DMS 273 treated with DMSO at 0.1 percent for 48 hours (cell line): ENCODE results near the gene UBE4B.
"Not testable (repeated sequence)": the region's sequence is repeated elsewhere in the genome, so short reads cannot be mapped to it uniquely, and the experiment has no call there.

ENCODE experiments used
- DNase-seq: peaks from one replicate; lab custom pipeline; 2025; lab: John Stamatoyannopoulos, UW

Gene UBE4B

DNA sequence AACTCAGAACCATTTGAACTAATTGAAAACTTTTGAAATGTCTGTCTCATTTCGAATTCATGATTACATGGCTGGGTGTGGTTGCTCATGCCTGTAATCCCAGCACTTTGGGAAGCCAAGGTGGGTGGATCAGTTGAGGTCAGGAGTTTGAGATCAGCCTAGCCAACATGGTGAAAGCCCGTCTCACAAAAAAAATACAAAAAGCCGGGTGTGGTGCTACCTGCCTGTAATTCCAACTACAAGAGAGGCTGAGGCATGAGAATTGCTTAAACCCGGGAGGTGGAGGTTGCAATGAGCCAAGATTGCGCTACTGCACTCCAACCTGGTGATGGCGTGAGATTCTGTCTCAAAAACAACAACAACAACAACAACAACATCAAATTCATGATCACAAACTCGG, 40.6 kb downstream of the UBE4B start:
- not testable (repeated sequence) for DNase-seq

DNA sequence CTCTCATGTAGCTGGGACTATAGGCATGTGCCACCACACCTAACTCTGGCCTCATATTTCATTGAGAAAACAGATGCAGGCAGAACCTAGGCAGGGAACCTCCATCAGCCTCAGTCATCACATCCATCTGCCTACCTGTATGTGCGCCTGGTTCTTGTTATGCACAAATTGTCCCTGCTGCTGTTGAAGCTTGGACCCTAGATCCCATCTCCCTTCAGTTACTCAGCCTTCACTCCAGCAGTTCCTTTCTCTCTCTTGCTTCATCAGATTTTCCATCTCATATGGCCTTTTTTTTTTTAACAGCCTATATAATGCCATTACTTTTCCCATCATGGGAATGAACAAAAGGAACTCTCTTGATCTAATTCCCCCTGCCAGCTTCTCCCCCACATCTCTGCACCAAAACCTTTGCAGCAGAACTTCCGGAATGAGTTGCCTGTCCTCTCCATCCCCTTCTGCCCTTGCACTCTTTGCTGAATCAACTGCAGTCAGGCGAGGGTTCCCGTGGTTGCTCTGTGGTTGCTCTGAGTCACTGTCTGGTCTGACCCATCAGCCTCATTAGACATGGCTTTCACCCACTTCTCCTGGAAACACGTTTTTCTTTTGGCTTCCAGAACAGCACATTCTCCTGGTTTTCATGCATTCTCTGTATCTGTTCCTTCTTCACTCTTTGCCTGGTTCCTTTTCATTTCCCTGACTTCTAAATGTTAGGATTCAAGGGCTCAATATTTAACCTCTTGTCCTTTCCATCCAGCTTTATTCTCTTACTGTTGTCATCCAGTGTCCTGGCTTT, 41.5 kb downstream of the UBE4B start:
- no peak for DNase-seq

DNA sequence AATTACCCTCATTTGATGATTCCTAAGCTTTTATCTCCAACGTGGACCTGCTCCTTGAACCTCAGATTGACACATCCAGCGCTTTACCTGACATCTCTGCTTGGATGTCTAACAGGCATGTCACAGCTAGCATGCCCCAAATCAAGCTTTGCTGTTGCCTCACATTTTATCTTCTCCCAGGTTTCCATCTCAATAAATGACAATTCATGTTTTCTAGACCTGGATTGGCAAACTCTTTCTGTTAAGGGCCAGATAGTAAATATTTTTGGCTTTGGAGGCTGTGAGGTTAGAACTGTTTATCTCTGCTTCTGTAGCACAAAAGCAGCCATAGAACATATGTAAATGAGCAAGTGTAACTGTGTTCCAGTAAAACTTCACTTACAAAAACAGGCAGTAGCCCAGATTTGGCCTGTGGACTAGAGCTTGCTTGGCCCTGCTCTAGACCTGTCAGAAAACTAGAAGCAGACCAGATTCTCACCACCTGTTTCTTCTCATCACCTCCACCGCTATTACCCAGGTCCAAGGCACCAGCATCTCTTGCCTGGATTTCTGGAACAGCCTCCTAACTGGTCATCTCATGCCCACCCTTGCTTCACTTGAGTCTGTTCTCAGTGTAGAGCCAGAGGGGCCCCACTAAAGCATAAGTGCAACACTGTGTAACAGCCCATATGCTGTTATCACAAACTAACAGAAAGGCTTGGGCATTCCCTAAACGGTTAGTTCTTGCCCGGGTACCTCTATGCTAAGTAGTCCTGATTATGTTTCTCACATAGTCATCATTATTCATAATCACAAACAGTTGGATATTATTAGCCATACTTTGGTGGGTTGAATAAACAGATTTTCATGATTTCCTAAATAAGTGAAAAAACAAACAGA, 42.3 kb downstream of the UBE4B start:
- no peak for DNase-seq

DNA sequence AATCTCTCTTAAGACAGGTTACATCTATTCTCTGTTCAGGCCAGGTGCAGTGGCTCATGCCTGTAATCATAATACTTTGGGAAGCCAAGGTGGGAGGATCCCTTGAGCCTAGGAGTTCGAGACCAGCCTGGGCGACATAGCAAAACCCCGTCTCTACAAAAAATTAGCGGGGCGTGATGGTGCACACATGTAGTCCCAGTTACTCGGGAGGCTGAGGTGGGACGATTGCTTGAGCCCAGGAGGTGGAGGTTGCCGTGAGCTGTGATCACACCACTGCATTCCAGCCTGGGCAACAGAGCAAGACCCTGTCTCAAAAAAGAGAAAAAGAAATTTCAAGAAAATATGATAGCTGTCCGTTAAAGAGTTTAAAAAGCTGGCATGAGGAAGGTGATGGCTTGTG, 43.0 kb downstream of the UBE4B start:
- DNase-seq, result no peak

DNA sequence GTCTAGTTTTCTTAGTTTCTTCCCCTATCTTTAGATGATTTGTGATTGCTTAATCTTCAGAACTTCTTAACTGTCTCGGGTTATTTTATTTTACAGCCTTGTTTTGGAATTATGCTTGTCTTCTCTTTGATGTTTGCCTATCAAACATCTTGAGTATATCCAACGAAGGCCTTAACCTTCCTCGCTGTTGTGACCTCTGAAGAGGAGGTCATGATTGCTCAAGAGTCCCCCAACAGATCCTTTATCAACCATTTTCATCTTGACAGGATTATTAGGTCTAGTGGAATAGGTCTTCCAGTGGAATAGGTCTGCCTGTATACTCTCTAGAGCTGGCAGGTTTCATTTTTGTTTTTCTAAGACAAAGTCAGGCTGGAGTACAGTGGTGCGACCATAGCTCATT, 45.7 kb downstream of the UBE4B start:
- no peak for DNase-seq

DNA sequence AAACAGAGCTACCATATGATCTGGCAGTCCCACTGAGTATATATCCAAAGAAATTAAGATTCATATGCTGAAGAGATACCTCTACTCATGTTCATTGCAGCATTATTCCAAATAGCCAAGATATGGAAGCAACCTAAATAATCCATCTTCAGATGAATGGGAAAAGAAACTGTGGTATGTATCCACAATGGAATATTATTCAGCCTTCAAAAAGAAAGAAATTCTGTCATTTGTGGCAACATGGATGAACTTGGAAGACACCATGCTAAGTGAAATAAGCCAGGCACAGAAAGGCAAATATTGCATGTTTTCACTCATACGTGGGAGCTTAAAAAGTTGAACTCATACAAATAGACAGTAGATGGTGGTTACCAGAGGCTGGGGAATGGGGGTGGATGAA, 47.8 kb downstream of the UBE4B start:
- no peak for DNase-seq

DNA sequence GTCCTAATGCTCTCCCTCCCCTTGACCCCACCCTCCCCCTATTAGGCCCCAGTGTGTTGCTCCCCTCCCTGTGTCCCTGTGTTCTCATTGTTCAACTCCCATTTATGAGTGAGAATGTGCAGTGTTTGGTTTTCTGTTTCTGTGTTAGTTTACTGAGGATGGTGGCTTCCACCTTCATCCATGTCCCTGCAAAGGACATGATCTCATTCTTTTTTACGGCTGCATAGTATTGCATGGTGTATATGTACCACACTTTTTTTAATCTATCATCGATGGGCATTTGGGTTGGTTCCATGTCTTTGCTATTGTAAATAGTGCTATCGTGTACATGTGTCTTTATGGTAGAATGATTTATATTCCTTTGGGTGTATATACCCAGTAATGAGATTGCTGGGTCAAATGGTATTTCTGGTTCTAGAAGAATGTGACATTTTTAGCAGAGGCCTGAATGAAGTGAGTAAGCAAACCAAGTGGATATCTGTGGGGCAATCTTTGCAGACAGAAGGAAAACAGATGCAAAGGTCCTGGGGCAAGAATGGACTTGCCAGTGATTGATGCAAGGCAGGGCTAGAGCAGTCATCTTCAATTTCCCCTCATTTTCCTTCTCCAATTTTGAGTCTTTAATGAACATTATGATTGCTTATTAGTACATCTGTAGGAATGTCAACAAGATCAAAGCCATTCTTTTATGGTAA, 50.2 kb downstream of the UBE4B start:
- no peak for DNase-seq

DNA sequence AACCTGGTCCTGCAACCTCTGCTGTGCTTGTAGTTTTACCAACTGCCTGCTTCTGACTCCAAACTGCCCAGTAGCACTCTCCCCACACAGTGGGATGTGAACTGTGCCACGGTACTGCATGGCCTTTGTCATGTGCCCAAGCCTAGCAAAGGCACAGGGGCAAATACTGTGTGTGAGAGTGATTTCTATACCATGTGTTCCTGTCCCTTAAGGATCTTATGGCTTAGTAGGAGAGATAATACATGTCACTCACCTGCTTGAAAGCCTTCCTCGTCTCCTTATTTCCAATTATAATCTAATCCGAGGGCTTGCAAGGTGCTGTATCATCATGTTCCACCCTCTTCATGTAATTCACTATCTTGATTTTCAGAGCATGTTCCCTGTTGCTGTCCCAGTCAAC, 51.3 kb downstream of the UBE4B start:
- no peak for DNase-seq

DNA sequence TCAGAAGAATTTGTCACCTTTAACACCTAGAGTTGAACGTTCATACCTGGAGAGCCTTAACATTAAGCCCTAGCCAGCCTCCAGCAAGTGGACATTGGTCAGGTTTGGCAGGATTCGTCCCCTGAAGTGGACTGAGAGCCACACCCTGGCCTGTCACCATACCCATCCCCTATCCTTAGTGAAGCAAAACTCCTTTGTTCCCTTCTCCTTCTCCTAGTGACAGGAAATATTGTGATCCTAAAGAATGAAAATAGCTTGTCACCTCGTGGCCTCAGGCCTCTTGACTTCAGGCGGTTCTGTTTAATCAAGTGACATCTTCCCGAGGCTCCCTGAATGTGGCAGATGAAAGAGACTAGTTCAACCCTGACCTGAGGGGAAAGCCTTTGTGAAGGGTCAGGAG, 52.3 kb downstream of the UBE4B start:
- no peak for DNase-seq

DNA sequence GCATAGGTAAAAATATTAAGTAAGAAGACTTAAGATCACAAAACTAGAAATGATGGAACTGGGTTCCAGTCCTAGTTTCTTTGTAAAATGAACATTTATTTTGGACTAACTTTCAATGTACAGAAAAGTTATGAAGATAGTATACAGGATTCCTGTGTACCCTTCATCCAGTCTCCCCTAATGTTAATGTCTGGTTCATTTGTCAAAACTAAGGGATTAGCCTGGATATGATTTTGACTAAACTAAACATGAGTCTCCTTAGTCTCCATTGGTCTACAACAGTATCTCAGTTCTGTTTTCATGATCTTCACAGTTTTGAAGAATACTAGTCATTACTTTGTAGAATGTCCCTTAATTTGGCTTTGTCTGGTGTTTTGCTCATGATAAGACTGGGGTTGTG, 54.5 kb downstream of the UBE4B start:
- DNase-seq, result no peak

DNA sequence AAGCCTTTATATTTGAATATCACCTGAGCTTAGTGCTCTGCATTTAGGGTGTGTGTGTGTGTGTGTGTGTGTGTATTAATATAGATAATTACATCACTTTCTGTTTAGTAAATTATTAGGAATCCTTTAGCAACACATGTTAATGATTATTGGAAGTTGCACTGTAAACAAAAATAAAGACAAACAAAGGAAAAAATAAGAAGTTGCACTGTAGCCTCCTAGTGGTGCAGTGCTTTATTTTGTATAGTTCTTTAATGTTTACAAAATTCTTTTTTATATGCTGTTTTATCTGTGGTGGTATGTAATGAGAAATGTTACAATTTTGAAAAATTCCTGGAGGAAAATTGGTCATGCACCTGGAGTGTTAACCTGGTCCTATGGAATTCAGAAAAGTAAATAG, 69.2 kb downstream of the UBE4B start:
- no peak for DNase-seq

DNA sequence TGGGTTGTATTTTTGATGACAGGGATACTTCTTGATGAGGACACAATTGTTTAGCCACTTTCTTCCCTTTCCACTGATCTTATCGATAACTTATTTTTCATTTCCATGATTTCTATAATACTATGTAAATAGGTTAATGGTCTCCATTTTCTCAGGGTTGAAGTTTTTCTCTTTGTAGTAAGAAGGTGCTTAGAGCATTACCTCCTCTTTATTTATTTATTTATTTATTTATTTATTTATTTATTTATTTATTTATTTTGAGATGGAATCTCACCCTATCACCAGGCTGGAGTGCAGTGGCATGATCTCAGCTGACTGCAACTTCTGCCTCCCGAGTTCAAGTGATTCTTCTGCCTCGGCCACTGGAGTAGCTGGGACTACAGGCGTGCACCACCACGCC, 70.4 kb downstream of the UBE4B start:
- DNase-seq, result no peak

DNA sequence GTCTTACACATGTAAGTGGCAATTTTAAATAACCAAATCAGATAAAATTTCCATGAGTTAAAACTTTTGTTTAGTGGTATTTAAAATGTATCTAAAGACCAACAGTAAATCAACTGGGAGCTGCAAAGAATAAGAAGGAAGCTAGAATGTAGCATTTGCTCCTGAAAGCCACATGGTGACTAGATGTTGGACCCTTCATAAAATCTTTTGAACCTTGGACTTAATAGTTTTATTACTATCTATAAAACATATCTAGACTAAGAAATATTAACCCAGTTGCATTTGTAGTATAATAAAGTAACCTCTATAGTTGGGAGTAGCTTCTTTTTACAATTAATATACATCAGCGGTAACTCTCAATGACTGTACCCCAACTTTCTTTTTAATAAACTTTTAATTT, 72.1 kb downstream of the UBE4B start:
- no peak for DNase-seq

DNA sequence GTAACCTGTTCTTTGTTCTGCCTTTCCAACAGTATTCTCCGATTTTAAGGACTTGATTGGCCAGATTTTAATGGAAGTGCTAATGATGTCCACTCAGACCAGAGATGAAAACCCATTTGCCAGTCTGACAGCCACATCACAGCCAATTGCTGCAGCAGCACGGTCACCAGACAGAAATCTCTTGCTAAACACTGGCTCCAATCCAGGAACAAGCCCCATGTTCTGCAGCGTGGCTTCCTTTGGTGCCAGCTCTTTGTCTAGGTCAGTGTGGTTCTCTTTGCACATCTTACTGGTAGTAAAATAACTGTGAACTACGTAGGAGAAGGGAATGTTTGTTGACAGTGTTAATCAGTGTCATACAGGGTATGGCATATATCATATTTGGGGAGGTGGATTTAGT, 72.7 kb downstream of the UBE4B start:
- DNase-seq, result no peak

DNA sequence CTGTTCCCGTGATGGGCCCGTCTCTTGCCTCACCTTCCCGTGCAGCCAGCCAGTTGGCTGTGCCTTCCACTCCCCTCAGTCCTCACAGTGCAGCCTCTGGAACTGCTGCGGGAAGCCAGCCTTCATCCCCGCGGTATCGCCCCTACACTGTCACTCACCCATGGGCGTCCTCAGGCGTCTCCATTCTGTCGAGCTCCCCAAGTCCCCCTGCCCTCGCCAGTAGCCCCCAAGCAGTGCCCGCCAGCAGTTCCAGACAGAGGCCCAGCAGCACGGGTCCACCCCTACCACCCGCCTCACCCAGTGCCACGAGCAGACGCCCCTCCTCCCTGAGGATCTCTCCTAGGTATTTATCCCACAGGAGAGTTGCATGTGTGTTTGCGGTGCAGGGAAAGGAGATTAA, 73.5 kb downstream of the UBE4B start:
- DNase-seq, result no peak

DNA sequence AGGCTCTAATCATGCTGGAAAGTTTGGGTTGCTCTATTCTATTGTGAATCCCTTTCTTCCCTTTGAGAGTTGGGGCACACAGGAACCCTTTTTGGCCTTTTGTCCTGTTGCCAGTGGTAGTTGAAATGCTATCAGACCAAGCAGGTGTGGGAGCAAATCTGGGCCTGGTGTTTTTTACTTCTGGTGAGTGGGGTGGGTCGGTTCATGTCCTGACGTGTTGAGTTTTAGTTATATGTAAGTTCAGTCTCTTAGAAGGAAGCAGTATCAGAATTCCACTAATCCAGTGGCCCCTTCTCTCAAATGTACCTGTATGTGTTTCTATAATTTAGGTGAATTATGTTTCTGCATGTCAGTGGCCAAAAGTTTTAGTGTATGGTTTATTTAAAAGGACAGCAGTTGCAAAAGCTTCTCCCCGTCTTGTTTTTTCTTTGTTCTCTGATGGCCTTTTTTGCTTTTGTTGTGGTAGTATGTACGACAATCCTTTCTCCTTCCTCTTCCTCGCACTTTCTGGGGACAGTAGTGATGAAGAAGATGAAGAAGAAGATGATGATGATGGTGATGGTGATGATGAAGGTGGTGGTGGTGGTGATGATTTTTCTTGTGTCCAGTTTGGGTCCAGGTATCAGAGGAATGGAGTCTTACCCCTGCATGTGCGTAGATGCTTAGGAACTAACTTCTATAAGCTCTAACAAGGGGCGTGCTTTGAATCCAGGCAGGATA, 74.2 kb downstream of the UBE4B start:
- DNase-seq, result no peak

DNA sequence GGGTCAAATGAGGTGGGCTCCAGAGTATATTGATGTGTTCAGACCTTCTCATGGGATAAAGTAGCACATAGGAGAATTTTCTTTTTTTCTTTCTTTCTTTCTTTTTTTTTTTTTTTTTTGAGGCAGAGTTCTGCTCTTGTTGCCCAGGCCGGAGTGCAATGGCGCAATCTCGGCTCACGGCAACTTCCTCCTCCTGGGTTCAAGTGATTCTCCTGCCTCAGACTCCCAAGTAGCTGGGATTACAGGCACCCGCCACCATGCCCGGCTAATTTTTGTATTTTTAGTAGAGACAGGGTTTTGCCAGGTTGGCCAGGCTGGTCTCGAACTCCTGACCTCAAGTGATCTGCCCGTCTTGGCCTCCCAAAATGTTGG, 74.7 kb downstream of the UBE4B start:
- not testable (repeated sequence) for DNase-seq

DNA sequence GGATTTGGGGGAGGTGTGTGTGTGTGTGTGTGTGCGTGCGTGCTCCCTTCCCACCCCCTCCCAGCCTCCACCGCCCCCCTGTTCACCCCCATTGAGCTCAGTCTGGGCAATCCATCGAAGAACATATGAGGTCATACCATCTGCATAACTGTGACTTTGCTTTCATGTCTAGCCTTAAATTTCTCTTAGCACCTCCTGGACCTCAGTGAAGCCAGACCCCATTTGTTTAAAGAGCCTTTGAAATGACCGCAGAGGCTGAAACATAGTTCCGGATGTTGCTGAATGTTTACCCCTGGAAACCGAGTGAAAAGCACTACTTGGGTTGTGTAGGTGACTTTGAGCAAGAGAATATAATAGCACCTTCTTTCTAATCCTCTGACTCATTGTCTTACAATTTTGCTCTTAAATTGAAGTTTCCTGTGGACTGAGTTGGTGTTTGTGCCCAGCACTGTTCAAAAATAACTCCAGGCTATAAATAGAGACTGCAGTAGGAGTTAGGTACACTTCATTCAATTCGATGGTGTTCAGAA, 75.4 kb downstream of the UBE4B start:
- DNase-seq, result no peak

DNA sequence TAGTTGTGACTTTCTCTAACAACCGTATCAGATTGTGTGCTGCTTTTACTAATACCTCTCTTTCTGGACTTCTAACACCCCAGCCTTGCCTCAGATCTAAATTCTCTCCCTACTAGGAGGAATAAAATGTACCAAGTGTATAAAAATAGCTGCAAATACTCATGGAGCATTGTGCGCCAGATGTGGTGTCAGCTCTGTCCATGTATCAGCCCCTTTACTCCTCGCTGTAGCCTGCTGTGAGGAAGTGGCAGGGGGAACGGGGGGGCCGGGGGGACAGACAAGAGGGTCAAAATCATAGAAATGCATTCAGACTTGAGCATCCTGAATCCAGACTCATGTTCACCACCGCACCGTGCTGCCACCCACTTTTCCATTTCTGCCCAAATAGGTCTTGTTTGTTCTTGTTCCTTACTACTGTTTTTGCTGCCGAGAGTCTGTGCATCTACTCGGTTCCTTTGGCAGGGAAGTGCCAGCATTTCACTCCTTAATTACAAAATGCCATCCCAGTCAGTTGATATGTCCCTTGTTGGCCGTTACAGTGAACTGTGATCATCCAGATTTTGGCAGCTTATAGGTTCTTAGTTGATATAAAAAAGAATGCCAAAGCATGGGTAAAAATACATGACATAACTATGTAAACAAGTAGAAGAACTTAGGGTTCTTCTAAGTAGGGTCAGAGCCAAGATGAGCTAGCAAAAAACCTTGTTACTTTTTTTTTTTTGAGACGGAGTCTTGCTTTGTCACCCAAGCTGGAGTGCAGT, 76.4 kb downstream of the UBE4B start:
- no peak for DNase-seq

DNA sequence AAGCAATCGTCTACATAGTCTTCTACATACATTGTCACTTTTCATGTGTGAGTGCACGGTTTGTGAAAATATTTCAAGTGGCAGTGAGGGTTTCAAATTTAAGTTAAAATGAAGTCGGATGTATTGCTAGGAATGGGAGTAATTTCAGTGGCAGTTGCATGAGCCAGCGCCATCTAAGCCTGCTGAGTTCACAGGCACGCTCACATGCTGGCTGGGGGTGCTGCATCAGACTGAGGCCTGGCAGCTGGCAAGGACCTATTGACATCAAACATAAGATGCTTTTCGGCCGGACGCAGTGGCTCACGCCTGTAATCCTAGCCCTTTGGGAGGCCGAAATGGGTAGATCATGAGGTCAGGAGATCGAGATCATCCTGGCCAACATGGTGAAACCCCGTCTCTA, 80.7 kb downstream of the UBE4B start:
- DNase-seq, result no peak

DNA sequence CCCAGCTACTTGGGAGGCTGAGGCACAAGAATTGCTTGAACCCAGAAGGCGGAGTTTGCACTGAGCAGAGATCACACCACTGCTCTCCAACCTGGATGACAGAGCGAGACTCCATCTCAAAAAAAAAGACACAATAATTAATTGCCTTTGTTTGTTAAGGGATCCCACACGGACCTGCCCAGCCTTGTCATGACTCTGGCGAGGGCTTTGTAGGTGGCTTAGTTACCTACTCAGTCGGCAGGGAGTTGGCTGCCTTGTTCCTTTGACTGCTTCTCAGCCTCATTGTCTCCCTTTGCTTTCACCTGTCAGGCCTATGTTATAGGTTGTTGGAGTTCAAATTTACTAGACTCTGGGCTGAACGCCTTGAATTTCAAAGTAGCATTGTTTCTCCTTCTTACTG, 82.0 kb downstream of the UBE4B start:
- no peak for DNase-seq
